Natural killer cell (primary cell): ENCODE measurements around the gene PLD4. TPM values are rescaled to one million over a fixed set of nuclear protein-coding genes. Genes with fewer than 3 reads are reported as not detected.
"Not testable (repeated sequence)": the region's sequence is repeated elsewhere in the genome, so short reads cannot be mapped to it uniquely, and the experiment has no call there.

Source experiments
- ATAC-seq, 3 donors: fragments of 150-1000 bp in 2 of 3; fragments of 200-7000 bp in 1 of 3; cut with Tn5 transposase; 1 replicate in 1 of 3; 2 replicates in 2 of 3; pipeline ENCODE4 v1.10.0; 2021; ENCODE audit warnings: mild to moderate bottlenecking in 2 of 3, moderate library complexity in 2 of 3
- DNase-seq, 2 donors: peaks; one replicate each; pipeline versions ENCODE4 v3.0.0 to v3.0.0-alpha.2; 2013 to 2021; ENCODE audit warnings: mixed read lengths in 1 of 2
- H3K27ac ChIP-seq: one replicate; pipeline ENCODE4 v1.5.1; 2013; ENCODE audit warnings: mild to moderate bottlenecking, low read length
- H3K27me3 ChIP-seq: one replicate; pipeline ENCODE4 v1.6.1; 2013; ENCODE audit warnings: low read length; ENCODE audit not compliant: control insufficient read depth, insufficient read depth
- H3K36me3 ChIP-seq: one replicate; pipeline ENCODE4 v1.6.1; 2013; ENCODE audit warnings: low read length; ENCODE audit not compliant: control insufficient read depth, insufficient read depth
- H3K4me1 ChIP-seq: one replicate; pipeline ENCODE4 v1.6.1; 2013; ENCODE audit warnings: low read length; ENCODE audit not compliant: control insufficient read depth, insufficient read depth
- H3K4me3 ChIP-seq: one replicate; pipeline ENCODE4 v1.5.1; 2013; ENCODE audit warnings: low read length
- H3K9me3 ChIP-seq: one replicate; pipeline ENCODE4 v1.6.1; 2013; ENCODE audit warnings: low read length; ENCODE audit not compliant: control insufficient read depth, insufficient read depth
- H3K27ac Mint-ChIP-seq, 2 donors: one replicate each; pipeline ENCODE4 v1.8.0; 2022; ENCODE audit warnings: mild to moderate bottlenecking in 2 of 2, mixed read lengths in 2 of 2, moderate library complexity in 1 of 2
- H3K27me3 Mint-ChIP-seq, 2 donors: one replicate each; pipeline ENCODE4 v1.8.0; 2022; ENCODE audit warnings: low read depth in 2 of 2, mixed read lengths in 2 of 2
- H3K36me3 Mint-ChIP-seq: one replicate; pipeline ENCODE4 v1.8.0; 2022; ENCODE audit warnings: mixed read lengths
- H3K4me1 Mint-ChIP-seq, 2 donors: one replicate each; pipeline ENCODE4 v1.8.0; 2022; ENCODE audit warnings: mixed read lengths in 2 of 2
- H3K4me3 Mint-ChIP-seq: one replicate; pipeline ENCODE4 v1.8.0; 2022; ENCODE audit warnings: mild to moderate bottlenecking, moderate library complexity, mixed read lengths
- H3K9me3 Mint-ChIP-seq, 2 donors: one replicate each; pipeline ENCODE4 v1.8.0; 2022; ENCODE audit warnings: mixed read lengths in 2 of 2
- CTCF ChIP-seq: fragments of 200-600 bp; IDR thresholded peaks from one replicate; pipeline ENCODE4 v1.8.0; 2022; ENCODE audit warnings: antibody characterized with exemption
- WGBS: methylation state at CpG from one replicate; pipeline ENCODE4 v1.1.7; 2013; ENCODE audit warnings: missing lambda C conversion rate; ENCODE audit not compliant: insufficient coverage; 5-methylcytosine and 5-hydroxymethylcytosine counted together
- intact Hi-C: fragments of 100-400 bp; cut with micrococcal nuclease; formaldehyde crosslinking; loops from one replicate; pipeline ENCODE4 v1.14.2; 2022
- total RNA-seq, 4 donors: library from RNA; stranded (reverse); fragments of 120-200 nt in 1 of 4; gene quantifications; one replicate each; pipeline versions ENCODE4 v1.2.3 to v1.2.4, GENCODE V29; 2013 to 2022

PLD4 gene
- total RNA-seq, 3 donors from 2014 or later (not counting 1 experiment from before 2014, with no cell fraction given): 1.7 to 7.2 (median 2.9) TPM

DNA sequence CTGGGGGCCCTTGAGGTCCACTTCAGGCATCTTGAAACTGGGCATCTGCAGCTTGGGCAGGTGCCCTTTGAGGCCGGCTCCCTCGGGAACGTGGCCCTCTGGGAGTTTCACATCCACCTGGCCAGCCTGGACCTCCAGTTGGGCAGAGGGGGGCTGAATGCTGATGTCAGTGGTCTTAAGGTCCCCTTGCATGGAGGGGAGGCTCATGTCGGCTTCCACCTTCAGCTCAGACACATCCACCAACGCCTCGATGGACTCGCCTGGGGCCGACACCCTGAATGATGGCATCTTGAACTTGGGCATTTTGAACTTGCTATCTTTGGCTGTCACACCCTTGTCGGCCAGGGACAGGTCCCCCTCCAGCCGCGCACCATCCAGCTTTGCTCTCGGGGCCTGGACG is 22.5 kb downstream of the PLD4 start:
- H3K4me1 Mint-ChIP-seq, ATAC-seq, H3K4me3 ChIP-seq, H3K27me3 ChIP-seq, H3K27ac Mint-ChIP-seq, H3K9me3 ChIP-seq, intact Hi-C loops, H3K27ac ChIP-seq, H3K4me1 ChIP-seq, H3K9me3 Mint-ChIP-seq, H3K36me3 Mint-ChIP-seq, H3K4me3 Mint-ChIP-seq, DNase-seq, H3K27me3 Mint-ChIP-seq, H3K36me3 ChIP-seq: not testable (repeated sequence)
- WGBS: 92% methylated on average over 13 of the region's 13 CpGs

DNA sequence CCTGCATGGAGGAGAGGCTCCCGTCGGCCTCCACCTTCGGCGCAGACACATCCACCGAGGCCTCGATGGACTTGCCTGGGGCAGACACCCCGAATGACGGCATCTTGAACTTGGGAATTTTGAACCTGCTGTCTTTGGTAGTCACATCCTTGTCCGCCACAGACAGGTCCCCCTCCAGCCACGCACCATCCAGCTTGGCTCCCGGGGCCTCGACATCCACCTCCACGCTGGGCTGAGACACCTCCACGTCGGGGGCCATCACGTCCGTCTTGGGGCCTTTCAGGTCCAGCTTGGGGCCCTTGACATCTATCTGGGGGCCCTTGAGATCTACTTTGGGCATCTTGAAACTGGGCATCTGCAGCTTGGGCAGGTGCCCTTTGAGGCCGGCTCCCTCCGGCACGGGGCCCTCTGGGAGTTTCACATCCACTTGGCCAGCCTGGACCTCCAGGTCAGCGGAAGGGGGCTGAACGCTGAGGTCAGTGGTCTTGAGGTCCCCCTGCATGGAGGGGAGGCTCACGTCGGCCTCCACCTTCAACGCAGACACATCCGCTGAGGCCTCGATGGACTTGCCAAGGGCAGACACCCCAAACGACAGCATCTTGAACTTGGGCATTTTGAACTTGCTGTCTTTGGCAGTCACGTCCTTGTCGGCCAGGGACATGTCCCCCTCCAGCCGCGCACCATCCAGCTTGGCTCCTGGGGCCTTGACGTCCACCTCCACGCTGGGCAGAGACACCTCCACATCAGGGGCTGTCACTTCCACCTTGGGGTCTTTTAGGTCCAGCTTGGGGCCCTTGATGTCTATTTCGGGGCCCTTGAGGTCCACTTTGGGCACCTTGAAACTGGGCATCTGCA is 23.4 kb downstream of the PLD4 start:
- H3K27ac ChIP-seq, H3K9me3 ChIP-seq, H3K4me3 Mint-ChIP-seq, H3K36me3 ChIP-seq, H3K27me3 ChIP-seq, H3K4me3 ChIP-seq, H3K27me3 Mint-ChIP-seq, H3K27ac Mint-ChIP-seq, intact Hi-C loops, H3K9me3 Mint-ChIP-seq, ATAC-seq, H3K36me3 Mint-ChIP-seq, DNase-seq, H3K4me1 Mint-ChIP-seq, H3K4me1 ChIP-seq: not testable (repeated sequence)
- 91% methylated on average over 33 of the region's 35 CpGs for WGBS

GRCh38 chr14:104948736-104949031 is 24.0 kb downstream of the PLD4 start:
- Mint-ChIP-seq H3K4me3 (no peak overlapping the region), H3K9me3 (no peaks in the 10 kb centered on the region), H3K36me3 (no peaks in the 10 kb centered on the region), H3K27me3 (no peaks in the 10 kb centered on the region), H3K27ac (no peak overlapping the region), H3K4me1 (no peaks in the 10 kb centered on the region)
- Histone ChIP-seq H3K4me1 (no peaks in the 10 kb centered on the region), H3K27ac (no peak overlapping the region), H3K36me3 (no peaks in the 10 kb centered on the region), H3K4me3 (no peak overlapping the region), H3K9me3 (no peaks in the 10 kb centered on the region), H3K27me3 (no peaks in the 10 kb centered on the region)
- intact Hi-C loops: no loop called here
- WGBS: 94% methylated on average over 11 of the region's 11 CpGs
- DNase-seq (no peak), ATAC-seq (no peak)
- no peak for TF ChIP-seq CTCF

DNA sequence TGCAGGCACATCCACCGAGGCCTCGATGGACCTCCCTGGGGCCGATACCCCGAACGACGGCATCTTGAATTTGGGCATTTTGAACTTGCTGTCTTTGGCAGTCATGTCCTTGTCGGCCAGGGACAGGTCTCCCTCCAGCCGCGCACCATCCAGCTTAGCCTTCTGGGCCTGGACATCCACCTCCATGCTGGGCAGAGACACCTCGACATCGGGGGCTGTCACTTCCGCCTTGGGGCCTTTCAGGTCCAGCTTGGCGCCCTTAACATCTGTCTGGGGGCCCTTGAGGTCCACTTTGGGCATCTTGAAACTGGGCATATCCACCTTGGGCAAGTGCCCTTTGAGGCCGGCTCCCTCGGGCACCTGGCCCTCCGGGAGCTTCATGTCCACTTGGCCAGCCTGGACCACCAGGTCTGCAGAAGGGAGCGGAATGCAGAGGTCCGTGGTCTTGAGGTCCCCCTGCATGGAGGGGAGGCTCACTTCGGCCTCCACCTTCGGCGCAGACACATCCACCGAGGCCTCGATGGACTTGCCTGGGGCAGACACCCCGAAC is 24.8 kb downstream of the PLD4 start:
- H3K9me3 Mint-ChIP-seq: not testable (repeated sequence)
- 95% methylated on average over 20 of the region's 24 CpGs for WGBS

DNA sequence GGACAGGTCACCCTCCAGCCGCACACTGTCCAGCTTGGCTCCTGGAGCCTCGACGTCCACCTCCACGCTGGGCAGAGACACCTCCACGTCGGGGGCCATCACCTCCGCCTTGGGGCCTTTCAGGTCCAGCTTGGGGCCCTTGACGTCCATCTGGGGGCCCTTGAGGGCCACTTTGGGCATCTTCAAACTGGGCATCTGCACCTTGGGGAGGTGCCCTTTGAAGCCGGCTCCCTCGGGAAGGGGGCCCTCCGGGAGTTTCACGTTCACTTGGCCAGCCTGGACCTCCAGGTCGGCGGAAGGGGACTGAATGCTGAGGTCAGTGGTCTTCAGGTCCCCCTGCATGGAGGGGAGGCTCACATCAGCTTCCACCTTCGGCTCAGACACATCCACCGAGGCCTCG is 25.3 kb downstream of the PLD4 start:
- H3K27ac Mint-ChIP-seq: no peak overlapping the region
- intact Hi-C loops: no loop called here
- Histone ChIP-seq H3K4me3 (no peak overlapping the region), H3K9me3 (no peaks in the 10 kb centered on the region), H3K36me3 (no peaks in the 10 kb centered on the region), H3K27ac (no peak overlapping the region), H3K27me3 (no peaks in the 10 kb centered on the region), H3K4me1 (no peaks in the 10 kb centered on the region)
- no peaks in the 10 kb centered on the region for H3K4me1 Mint-ChIP-seq
- 90% methylated on average over 17 of the region's 17 CpGs for WGBS
- no peak overlapping the region for H3K4me3 Mint-ChIP-seq
- ATAC-seq: no peak
- TF ChIP-seq CTCF: no peak
- H3K27me3 Mint-ChIP-seq: peaks cover 0 to 4% of the 10 kb centered on the region in 2 donors
- H3K36me3 Mint-ChIP-seq: no peaks in the 10 kb centered on the region
- no peaks in the 10 kb centered on the region for H3K9me3 Mint-ChIP-seq
- no peak for DNase-seq

More for the DNA sequence above, 24.8 kb downstream of the PLD4 start:
- H3K36me3 ChIP-seq, intact Hi-C loops, ATAC-seq, DNase-seq, H3K27me3 Mint-ChIP-seq, H3K27me3 ChIP-seq, H3K4me1 Mint-ChIP-seq, H3K27ac Mint-ChIP-seq, H3K4me3 ChIP-seq, H3K36me3 Mint-ChIP-seq, H3K4me3 Mint-ChIP-seq, H3K9me3 ChIP-seq, H3K4me1 ChIP-seq, H3K27ac ChIP-seq: not testable (repeated sequence)

GRCh38 chr14:104950701-104951100 is 26.0 kb downstream of the PLD4 start:
- H3K27me3 ChIP-seq, H3K9me3 Mint-ChIP-seq, H3K4me3 ChIP-seq, H3K27ac ChIP-seq, intact Hi-C loops, H3K9me3 ChIP-seq, H3K4me1 ChIP-seq, H3K36me3 ChIP-seq, DNase-seq, H3K4me3 Mint-ChIP-seq, H3K27ac Mint-ChIP-seq, ATAC-seq, H3K36me3 Mint-ChIP-seq, H3K27me3 Mint-ChIP-seq, H3K4me1 Mint-ChIP-seq: not testable (repeated sequence)
- WGBS: 70% methylated on average over 12 of the region's 15 CpGs
